GM12865 (cell line): Measurements from ENCODE around the gene MED8.

Experiments
- DNase-seq: peaks from one replicate; pipeline ENCODE4 v3.0.0; 2010; ENCODE audit warnings: low read depth
- H3K4me3 ChIP-seq: 2 replicates; pipeline ENCODE4 v1.5.1; 2011; ENCODE audit warnings: mild to moderate bottlenecking, low read depth, low read length, control low read depth
- TF ChIP-seq, protein P1 (sequence below): IDR thresholded peaks from 2 replicates; pipeline ENCODE4 v1.5.1; 2011; ENCODE audit warnings: low read length, control low read depth, low read depth, inconsistent platforms; ENCODE audit not compliant: insufficient read depth; ENCODE audit errors: missing control alignments

Gene MED8

DNA sequence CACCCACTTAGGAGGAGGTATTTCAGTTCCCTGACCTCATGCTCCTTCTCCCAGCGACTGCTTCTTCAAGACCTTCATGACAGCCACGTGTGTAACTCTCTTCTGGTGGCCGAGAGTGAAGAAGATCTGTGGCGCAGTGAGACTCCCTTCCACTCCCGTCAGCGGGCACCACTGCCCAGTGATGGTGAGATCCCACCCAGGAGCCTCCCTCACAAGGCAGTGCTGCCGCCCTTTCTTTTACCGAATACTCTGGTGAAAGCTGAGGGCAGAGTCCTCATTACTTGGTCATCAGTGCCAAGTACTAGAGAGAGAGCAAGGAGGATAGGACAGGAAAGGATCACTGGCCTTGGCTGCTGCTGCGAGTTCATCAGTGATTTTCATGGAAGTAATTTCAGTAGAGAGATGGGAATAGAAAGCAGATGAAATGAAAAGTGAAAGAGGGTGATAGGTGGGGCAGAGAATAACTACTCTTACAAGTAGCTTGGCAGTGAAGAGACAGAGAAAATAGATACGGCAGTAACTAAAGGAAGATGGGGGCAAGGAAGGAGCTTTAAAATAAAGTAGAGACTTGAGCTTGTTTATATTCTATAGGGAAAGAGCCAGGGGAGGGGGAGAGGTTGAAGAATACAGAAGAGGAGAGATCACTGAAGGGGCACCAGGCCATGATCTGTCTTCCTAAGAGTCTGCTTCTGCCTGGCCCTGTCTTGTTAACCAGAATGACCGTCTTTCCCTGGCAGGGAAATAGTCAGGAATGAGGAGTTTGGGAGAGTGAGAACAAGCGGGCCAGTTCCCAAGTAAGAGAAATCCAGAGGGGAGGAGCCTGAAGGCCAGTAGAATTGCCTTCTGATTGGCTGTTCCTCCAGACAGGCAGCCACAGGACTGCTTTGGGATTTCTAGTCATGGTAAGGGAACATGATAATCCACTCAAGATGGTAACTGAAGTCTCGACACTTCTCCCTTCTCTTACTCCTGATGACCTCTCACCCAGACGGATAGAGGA is 45.8 kb upstream of the MED8 start:
- TF ChIP-seq, protein P1, sequence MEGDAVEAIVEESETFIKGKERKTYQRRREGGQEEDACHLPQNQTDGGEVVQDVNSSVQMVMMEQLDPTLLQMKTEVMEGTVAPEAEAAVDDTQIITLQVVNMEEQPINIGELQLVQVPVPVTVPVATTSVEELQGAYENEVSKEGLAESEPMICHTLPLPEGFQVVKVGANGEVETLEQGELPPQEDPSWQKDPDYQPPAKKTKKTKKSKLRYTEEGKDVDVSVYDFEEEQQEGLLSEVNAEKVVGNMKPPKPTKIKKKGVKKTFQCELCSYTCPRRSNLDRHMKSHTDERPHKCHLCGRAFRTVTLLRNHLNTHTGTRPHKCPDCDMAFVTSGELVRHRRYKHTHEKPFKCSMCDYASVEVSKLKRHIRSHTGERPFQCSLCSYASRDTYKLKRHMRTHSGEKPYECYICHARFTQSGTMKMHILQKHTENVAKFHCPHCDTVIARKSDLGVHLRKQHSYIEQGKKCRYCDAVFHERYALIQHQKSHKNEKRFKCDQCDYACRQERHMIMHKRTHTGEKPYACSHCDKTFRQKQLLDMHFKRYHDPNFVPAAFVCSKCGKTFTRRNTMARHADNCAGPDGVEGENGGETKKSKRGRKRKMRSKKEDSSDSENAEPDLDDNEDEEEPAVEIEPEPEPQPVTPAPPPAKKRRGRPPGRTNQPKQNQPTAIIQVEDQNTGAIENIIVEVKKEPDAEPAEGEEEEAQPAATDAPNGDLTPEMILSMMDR: no peak
- no peak overlapping the region for H3K4me3 ChIP-seq
- no peak for DNase-seq

DNA sequence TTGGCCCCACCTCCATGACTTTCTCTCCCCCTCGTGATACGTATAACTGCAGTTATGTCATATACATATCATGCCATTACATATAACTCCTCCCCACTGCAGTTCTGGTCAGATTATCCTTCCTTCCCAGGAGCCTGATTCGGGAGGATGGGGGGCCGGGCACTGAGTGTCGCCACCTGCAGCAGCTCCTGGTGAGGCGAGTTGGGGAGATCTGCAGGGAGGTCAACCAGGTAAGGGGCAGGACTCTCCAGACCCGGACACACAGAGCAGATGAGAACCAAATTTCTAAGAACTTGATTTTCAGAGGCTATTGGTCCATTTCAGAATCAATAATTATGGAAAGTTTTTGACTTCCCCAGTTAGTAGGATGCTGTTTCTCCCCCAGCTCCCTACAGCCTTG is 44.7 kb upstream of the MED8 start:
- H3K4me3 ChIP-seq: no peak overlapping the region
- DNase-seq: no peak
- TF ChIP-seq, protein P1: no peak

DNA sequence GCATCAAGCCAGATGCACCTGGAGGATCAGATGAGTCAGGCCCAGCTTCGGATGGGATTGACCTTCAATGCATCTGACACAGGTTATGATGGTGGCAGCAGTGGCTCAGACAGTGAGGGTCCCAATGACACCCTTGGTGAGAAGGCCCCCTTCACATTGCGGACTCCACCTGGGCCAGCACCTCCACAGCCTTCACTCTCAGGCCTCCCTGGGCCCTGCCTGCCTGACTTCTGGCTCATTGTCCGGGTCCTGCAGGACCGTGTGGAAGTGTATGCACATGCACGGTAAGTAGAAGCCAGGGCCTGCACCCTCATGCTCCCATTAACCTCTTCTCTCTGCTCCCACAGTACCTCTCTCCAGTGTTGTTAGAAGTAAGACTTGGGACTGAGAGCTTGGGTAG is 43.3 kb upstream of the MED8 start:
- TF ChIP-seq, protein P1: no peak
- H3K4me3 ChIP-seq: no peak overlapping the region

GRCh38 chr1:43432171-43432860 is 42.7 kb upstream of the MED8 start:
- no peak for DNase-seq
- no peak overlapping the region for H3K4me3 ChIP-seq
- TF ChIP-seq, protein P1: no peak

More for the DNA sequence above, 43.3 kb upstream of the MED8 start:
- no peak for DNase-seq

- TF ChIP-seq, protein P1: no peak
- H3K4me3 ChIP-seq: no peak overlapping the region
- no peak for DNase-seq
Measured at GRCh38 chr1:43431676-43432075, 42.1 kb upstream of the MED8 start.

DNA sequence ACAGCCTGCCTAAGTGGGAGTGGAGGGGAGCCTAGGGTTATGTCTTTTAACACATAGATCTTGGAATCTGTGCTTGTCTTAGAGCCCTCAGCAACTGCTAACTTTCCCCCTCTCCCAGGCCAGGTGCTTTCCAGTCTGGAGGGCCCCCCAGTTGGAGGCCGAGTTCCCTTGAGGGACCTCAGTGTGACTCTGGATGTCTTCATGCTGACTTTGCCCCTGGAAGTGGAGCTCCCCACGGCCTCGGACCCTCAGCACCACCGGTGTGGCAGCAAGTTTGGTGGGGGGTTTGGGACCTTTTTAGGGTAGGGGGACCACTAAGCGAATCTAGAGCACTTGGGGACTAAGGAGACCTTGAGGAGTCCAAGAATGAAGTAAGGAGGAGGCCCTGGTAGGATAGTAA is 41.2 kb upstream of the MED8 start:
- DNase-seq: no peak
- TF ChIP-seq, protein P1: no peak
- no peak overlapping the region for H3K4me3 ChIP-seq
